Upper lobe of left lung (tissue), 4 donors: ENCODE results near the gene ZCCHC24.

Experiments used
- CTCF ChIP-seq, 6 experiments: fragments of 450-650 bp in 4 of 6; fragments of 200-600 bp in 2 of 6; sonication (generic) in 2 of 6; IDR thresholded peaks; one replicate each; pipeline ENCODE4 v1.5.1; 2016 to 2019; ENCODE audit warnings: antibody characterized with exemption in 6 of 6
- EP300 ChIP-seq, 4 donors: sonication (generic); formaldehyde crosslinking; IDR thresholded peaks; one replicate each; pipeline ENCODE4 v1.5.1; 2017; ENCODE audit warnings: antibody characterized with exemption in 4 of 4, control low read depth in 2 of 4
- POLR2A ChIP-seq, 4 donors: fragments of 450-650 bp; IDR thresholded peaks; one replicate each; pipeline ENCODE4 v1.5.1; 2016 to 2017; ENCODE audit warnings: antibody characterized with exemption in 4 of 4, mild to moderate bottlenecking in 2 of 4
- POLR2AphosphoS5 ChIP-seq, 2 donors: sonication (generic); formaldehyde crosslinking; IDR thresholded peaks; one replicate each; pipeline ENCODE4 v1.5.1; 2017; ENCODE audit warnings: antibody characterized with exemption in 2 of 2

- TF ChIP-seq CTCF (IDR thresholded peaks at IDR 0.05) = no peak
- TF ChIP-seq POLR2A (IDR thresholded peaks at IDR 0.05) = no peak
- TF ChIP-seq POLR2AphosphoS5 (IDR thresholded peaks at IDR 0.05) = no peak
- TF ChIP-seq EP300 (IDR thresholded peaks at IDR 0.05) = no peak
These were observed 47.4 kb upstream of the ZCCHC24 start for GRCh38 chr10:79492839-79493238.
